ENCODE results near the gene TMEM144. TPM values are rescaled to one million over a fixed set of nuclear protein-coding genes. Genes with fewer than 3 reads are reported as not detected.

The TMEM144 gene
- total and polyA plus RNA-seq, 2 experiments from 2014 or later, result 1.6 to 2.4 TPM

- no peak for TF ChIP-seq EZH2 (IDR thresholded peaks at IDR 0.05; ENCODE audit: insufficient read depth, poor library complexity, severe bottlenecking)
- TF ChIP-seq EZH2phosphoT487 (IDR thresholded peaks at IDR 0.05; ENCODE audit: insufficient read depth, low read depth), result no peak
- Histone ChIP-seq H4K20me1 (ENCODE audit: insufficient read depth) (no peaks in the 10 kb centered on the region; the same call in 1 of the 2 replicates), H3K4me3 (no peak overlapping the region), H3F3A (ENCODE audit: insufficient read depth) (no peaks in the 10 kb centered on the region), H3K27ac (no peak overlapping the region), H3K36me3 (ENCODE audit: low read depth) (no peaks in the 10 kb centered on the region), H3K27me3 (replicated peaks; ENCODE audit: insufficient read depth) (no peaks in the 10 kb centered on the region), H3K79me2 (ENCODE audit: insufficient read depth) (no peaks in the 10 kb centered on the region), H2AFZ (no peak overlapping the region), H3K4me1 (ENCODE audit: insufficient read depth) (no peaks in the 10 kb centered on the region), H3K9me3 (ENCODE audit: low read depth) (no peaks in the 10 kb centered on the region), H3K9me2 (ENCODE audit: insufficient read depth) (no peaks in the 10 kb centered on the region), H3K9ac (no peak overlapping the region), H3K4me2 (ENCODE audit: unreplicated experiment) (no peak overlapping the region)
- WGBS, 2 experiments (ENCODE audit: low coverage in 1 of 2, low lambda C conversion rate in 2 of 2, missing lambda C conversion rate in 2 of 2), result 79 to 87% methylated on average over 5 of the region's 5 CpGs
- DNase-seq, result no peak
- in situ Hi-C loops (cut with MboI), result no loop called here
Observed at GRCh38 chr4:158229768-158230167, 19.5 kb downstream of the TMEM144 start.

DNA sequence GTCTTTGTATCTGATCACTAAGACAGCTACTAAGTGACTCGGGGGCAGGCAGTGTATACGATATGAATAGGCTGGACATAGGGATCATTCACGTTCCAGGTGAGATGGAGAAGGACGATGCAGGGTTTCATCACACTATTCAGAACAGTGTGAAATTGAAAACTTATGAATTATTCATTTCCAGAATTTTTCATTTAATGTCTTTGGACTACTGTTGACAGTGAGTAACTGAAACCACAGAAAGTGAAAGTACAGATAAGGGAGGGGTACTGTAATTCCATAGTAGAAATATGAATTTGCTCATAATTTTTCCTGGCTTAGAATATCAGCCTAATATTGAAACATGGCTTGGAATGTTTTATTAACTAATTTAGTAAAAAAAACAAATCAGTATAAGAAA, 24.4 kb downstream of the TMEM144 start:
- in situ Hi-C loops (cut with MboI), result no loop called here
- Histone ChIP-seq H3K4me1 (ENCODE audit: insufficient read depth) (no peaks in the 10 kb centered on the region), H2AFZ (no peak overlapping the region), H3K4me3 (no peak overlapping the region), H3K4me2 (ENCODE audit: unreplicated experiment) (no peak overlapping the region), H3K27ac (no peak overlapping the region), H3K27me3 (replicated peaks; ENCODE audit: insufficient read depth) (no peaks in the 10 kb centered on the region), H4K20me1 (ENCODE audit: insufficient read depth) (no peaks in the 10 kb centered on the region; the same call in 1 of the 2 replicates), H3K9ac (no peak overlapping the region), H3F3A (ENCODE audit: insufficient read depth) (no peaks in the 10 kb centered on the region), H3K79me2 (ENCODE audit: insufficient read depth) (no peaks in the 10 kb centered on the region), H3K9me2 (ENCODE audit: insufficient read depth) (no peaks in the 10 kb centered on the region), H3K9me3 (ENCODE audit: low read depth) (no peaks in the 10 kb centered on the region), H3K36me3 (ENCODE audit: low read depth) (no peaks in the 10 kb centered on the region)
- no peak for TF ChIP-seq EZH2 (IDR thresholded peaks at IDR 0.05; ENCODE audit: insufficient read depth, poor library complexity, severe bottlenecking)
- TF ChIP-seq EZH2phosphoT487 (IDR thresholded peaks at IDR 0.05; ENCODE audit: insufficient read depth, low read depth), result no peak
- DNase-seq, result no peak
- WGBS, 2 experiments (ENCODE audit: low coverage in 1 of 2, low lambda C conversion rate in 2 of 2, missing lambda C conversion rate in 2 of 2), result 60 to 65% methylated on average over 4 of the region's 4 CpGs

DNA sequence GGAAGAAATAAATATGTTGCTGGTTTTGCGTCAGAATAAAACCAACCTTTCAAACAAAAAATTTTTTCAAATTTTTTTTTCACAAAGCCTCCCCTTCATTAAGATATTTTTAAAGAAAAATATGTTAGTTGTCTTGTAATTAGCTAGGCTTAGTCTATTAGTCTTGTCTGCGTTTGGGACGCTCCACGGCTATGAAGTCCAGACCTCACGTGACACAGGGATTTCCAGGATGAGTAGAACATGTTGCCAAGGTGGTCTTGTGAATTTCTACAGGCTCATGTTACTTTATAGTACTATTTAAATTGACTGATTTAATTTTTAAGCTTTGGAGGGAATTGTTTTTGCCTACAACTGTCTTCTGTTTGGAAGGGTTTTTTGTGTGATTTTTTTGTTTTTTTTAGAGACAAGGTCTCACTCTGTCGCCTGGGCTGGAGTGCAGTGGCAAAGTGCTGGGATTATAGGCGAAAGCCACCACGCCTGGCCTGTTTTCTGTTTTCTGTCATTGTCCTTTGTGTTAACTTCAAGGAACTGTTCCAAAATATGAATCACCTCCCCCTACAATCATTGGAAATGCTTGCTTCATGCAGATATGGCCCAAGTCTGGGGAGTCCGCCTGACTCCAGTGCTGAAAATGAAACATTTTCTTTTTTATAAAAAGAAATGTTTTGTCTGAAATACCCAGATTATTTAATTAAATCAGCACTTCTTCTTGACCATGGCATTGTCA, 26.2 kb downstream of the TMEM144 start:
- H3K4me1 ChIP-seq (ENCODE audit: insufficient read depth), result no peaks in the 10 kb centered on the region
- no peaks in the 10 kb centered on the region for H3K9me2 ChIP-seq (ENCODE audit: insufficient read depth)
- H2AFZ ChIP-seq, result no peak overlapping the region
- H3K36me3 ChIP-seq (ENCODE audit: low read depth), result no peaks in the 10 kb centered on the region
- H3K9ac ChIP-seq, result no peak overlapping the region
- WGBS, 2 experiments (ENCODE audit: low coverage in 1 of 2, low lambda C conversion rate in 2 of 2, missing lambda C conversion rate in 2 of 2), result 49 to 52% methylated on average over 9 of the region's 9 CpGs
- H3K27me3 ChIP-seq (replicated peaks; ENCODE audit: insufficient read depth), result no peaks in the 10 kb centered on the region
- TF ChIP-seq EZH2phosphoT487 (IDR thresholded peaks at IDR 0.05; ENCODE audit: insufficient read depth, low read depth) (no peak), EZH2 (IDR thresholded peaks at IDR 0.05; ENCODE audit: insufficient read depth, poor library complexity, severe bottlenecking) (no peak)
- H4K20me1 ChIP-seq (ENCODE audit: insufficient read depth), result no peaks in the 10 kb centered on the region
- no peaks in the 10 kb centered on the region for H3K79me2 ChIP-seq (ENCODE audit: insufficient read depth)
- no peak overlapping the region for H3K4me2 ChIP-seq (ENCODE audit: unreplicated experiment)
- H3K27ac ChIP-seq, result no peak overlapping the region
- no peaks in the 10 kb centered on the region for H3K9me3 ChIP-seq (ENCODE audit: low read depth)
- DNase-seq, result peak; percentile 10
- no peak overlapping the region for H3K4me3 ChIP-seq
- in situ Hi-C loops (cut with MboI), result no loop called here
- no peaks in the 10 kb centered on the region for H3F3A ChIP-seq (ENCODE audit: insufficient read depth)

- no peak overlapping the region for H3K4me2 ChIP-seq (ENCODE audit: unreplicated experiment)
- H3K27me3 ChIP-seq (replicated peaks; ENCODE audit: insufficient read depth), result no peaks in the 10 kb centered on the region
- no peak overlapping the region for H3K4me3 ChIP-seq
- in situ Hi-C loops (cut with MboI), result no loop called here
- H3K36me3 ChIP-seq (ENCODE audit: low read depth), result no peaks in the 10 kb centered on the region
- no peak overlapping the region for H3K9ac ChIP-seq
- no peak overlapping the region for H2AFZ ChIP-seq
- WGBS, 2 experiments (ENCODE audit: low coverage in 1 of 2, low lambda C conversion rate in 2 of 2, missing lambda C conversion rate in 2 of 2), result 64 to 67% methylated on average over 1 of the region's 1 CpG
- DNase-seq, result no peak
- H3K9me2 ChIP-seq (ENCODE audit: insufficient read depth), result no peaks in the 10 kb centered on the region
- H3K27ac ChIP-seq, result no peak overlapping the region
- no peaks in the 10 kb centered on the region for H3K79me2 ChIP-seq (ENCODE audit: insufficient read depth)
- H4K20me1 ChIP-seq (ENCODE audit: insufficient read depth), result no peaks in the 10 kb centered on the region
- H3K9me3 ChIP-seq (ENCODE audit: low read depth), result no peaks in the 10 kb centered on the region
- no peaks in the 10 kb centered on the region for H3K4me1 ChIP-seq (ENCODE audit: insufficient read depth)
- no peaks in the 10 kb centered on the region for H3F3A ChIP-seq (ENCODE audit: insufficient read depth)
- TF ChIP-seq EZH2phosphoT487 (IDR thresholded peaks at IDR 0.05; ENCODE audit: insufficient read depth, low read depth) (no peak), EZH2 (IDR thresholded peaks at IDR 0.05; ENCODE audit: insufficient read depth, poor library complexity, severe bottlenecking) (no peak)
Observed at GRCh38 chr4:158238575-158238974, 28.3 kb downstream of the TMEM144 start.

Data from GM23248 (cell line).